Measurements from ENCODE around the gene EXOSC2.

DNA sequence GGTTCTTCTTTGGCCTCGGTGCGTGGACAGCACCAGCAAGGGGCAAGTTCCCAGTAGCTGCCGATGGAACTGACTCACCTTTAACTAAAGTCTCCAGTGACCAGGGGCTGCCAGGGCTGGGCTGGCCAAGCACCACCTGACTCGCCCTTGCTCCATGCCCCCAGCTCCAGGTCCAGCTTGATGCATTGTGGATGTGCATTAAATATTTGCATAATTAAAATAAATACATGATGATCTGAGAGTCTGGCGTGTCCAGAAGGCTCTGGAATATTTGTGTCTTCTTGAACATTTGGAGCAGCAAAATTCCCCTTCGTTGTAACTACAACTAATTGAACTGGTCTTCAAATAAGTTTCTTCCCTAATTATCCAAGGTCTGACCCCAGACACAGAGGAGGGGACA, 38.7 kb upstream of the EXOSC2 start:
- TF ChIP-seq, protein P1, sequence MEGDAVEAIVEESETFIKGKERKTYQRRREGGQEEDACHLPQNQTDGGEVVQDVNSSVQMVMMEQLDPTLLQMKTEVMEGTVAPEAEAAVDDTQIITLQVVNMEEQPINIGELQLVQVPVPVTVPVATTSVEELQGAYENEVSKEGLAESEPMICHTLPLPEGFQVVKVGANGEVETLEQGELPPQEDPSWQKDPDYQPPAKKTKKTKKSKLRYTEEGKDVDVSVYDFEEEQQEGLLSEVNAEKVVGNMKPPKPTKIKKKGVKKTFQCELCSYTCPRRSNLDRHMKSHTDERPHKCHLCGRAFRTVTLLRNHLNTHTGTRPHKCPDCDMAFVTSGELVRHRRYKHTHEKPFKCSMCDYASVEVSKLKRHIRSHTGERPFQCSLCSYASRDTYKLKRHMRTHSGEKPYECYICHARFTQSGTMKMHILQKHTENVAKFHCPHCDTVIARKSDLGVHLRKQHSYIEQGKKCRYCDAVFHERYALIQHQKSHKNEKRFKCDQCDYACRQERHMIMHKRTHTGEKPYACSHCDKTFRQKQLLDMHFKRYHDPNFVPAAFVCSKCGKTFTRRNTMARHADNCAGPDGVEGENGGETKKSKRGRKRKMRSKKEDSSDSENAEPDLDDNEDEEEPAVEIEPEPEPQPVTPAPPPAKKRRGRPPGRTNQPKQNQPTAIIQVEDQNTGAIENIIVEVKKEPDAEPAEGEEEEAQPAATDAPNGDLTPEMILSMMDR (IDR thresholded peaks at IDR 0.05; ENCODE audit: control extremely low read depth in 1 of 3, insufficient read depth in 1 of 3, low read depth in 1 of 3, low read length in 3 of 3) = no peak
- no peak for TF ChIP-seq RFX5 (IDR thresholded peaks at IDR 0.05; ENCODE audit: borderline replicate concordance, low read depth, low read length)
- TF ChIP-seq JUND (IDR thresholded peaks at IDR 0.05; ENCODE audit: low read length) = no peak
- TF ChIP-seq, protein P2, sequence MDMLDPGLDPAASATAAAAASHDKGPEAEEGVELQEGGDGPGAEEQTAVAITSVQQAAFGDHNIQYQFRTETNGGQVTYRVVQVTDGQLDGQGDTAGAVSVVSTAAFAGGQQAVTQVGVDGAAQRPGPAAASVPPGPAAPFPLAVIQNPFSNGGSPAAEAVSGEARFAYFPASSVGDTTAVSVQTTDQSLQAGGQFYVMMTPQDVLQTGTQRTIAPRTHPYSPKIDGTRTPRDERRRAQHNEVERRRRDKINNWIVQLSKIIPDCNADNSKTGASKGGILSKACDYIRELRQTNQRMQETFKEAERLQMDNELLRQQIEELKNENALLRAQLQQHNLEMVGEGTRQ (IDR thresholded peaks at IDR 0.05; ENCODE audit: low read length) = no peak
- TF ChIP-seq EZH2 (IDR thresholded peaks at IDR 0.05; ENCODE audit: low read depth, low read length, severe bottlenecking) = no peak
- no peak for TF ChIP-seq POLR2AphosphoS5 (IDR thresholded peaks at IDR 0.05; ENCODE audit: low read depth, low read length)
- TF ChIP-seq PHF8 (conservative IDR thresholded peaks at IDR 0.05; ENCODE audit: low read depth, low read length) = no peak
- no peak for TF ChIP-seq HDAC6 (IDR thresholded peaks at IDR 0.05; ENCODE audit: low read depth, low read length)

Data from H1 (cell line).